Activated gamma-delta T cell treated with Interleukin-2 at 50 U/mL for 16 hours (primary cell): ENCODE results near the gene WNK1.

Experiments
- DNase-seq: peaks from one replicate; pipeline ENCODE4 v3.0.0-alpha.2; 2020

WNK1 gene

GRCh38 chr12:958588-959123, 206.3 kb downstream of the WNK1 start:
- DNase-seq = no peak
